GM12878 (cell line): ENCODE measurements around the gene DISP3. TPM values are rescaled to one million over a fixed set of nuclear protein-coding genes. Genes with fewer than 3 reads are reported as not detected.

Experiments
- ATAC-seq: fragments of 200-7000 bp; cut with Tn5 transposase; 3 replicates; pipeline ENCODE4 v1.9.1; 2020; ENCODE audit warnings: mild to moderate bottlenecking, moderate library complexity
- BruUV-seq: library from RNA; stranded (reverse); fragments of 400-500 nt; replicated peaks from 2 replicates; lab custom pipeline; 2021; lab: Mats Ljungman, UMichigan
- CTCF ChIA-PET: fragments of 300-600 bp; sonication (Branson Sonifier 250); formaldehyde crosslinking; extraction: SDS; loops from one replicate; lab custom pipeline; 2021; ENCODE audit warnings: inconsistent platforms; lab: Yijun Ruan, JAX
- POLR2A ChIA-PET: fragments of 350-600 bp; formaldehyde crosslinking; extraction: SDS; loops from one replicate; lab custom pipeline; 2021; ENCODE audit warnings: inconsistent platforms; lab: Charles Lee
- RAD21 ChIA-PET: fragments of 300-600 bp; sonication (Branson Sonifier 250); formaldehyde crosslinking; loops from one replicate; lab custom pipeline; 2023; ENCODE audit warnings: antibody characterized with exemption; ENCODE audit not compliant: unreplicated experiment; lab: Charles Lee
- SMC1A ChIA-PET: fragments of 300-600 bp; sonication (Branson Sonifier 250); formaldehyde crosslinking; loops from one replicate; lab custom pipeline; 2023; ENCODE audit not compliant: unreplicated experiment, uncharacterized antibody; lab: Charles Lee
- DNase-seq: peaks from one replicate; pipeline ENCODE4 v3.0.0-alpha.2; 2011; ENCODE audit warnings: low read depth, low spot score
- FAIRE-seq: peaks from 3 replicates; lab custom pipeline; 2011; peaks lifted over from hg19 to GRCh38; lab: Jason Lieb, UNC
- H2AFZ ChIP-seq: 2 replicates; pipeline ENCODE4 v1.6.0; 2011; ENCODE audit warnings: low read depth, low read length, control low read depth; ENCODE audit not compliant: control insufficient read depth
- H3K27ac ChIP-seq: 2 replicates; pipeline ENCODE4 v1.5.1; 2011; ENCODE audit warnings: control low read depth; ENCODE audit not compliant: control insufficient read depth, insufficient read depth
- H3K27me3 ChIP-seq, 2 experiments: replicated peaks in 1 of 2; 2 replicates each; pipeline versions ENCODE4 v1.6.0 to v1.6.1; 2011; ENCODE audit warnings: low read length in 1 of 2; ENCODE audit not compliant: control insufficient read depth in 2 of 2, insufficient read depth in 2 of 2
- H3K36me3 ChIP-seq, 2 experiments: 2 replicates each; pipeline ENCODE4 v1.5.1; 2011; ENCODE audit warnings: low read length in 1 of 2; ENCODE audit not compliant: control insufficient read depth in 2 of 2, insufficient read depth in 2 of 2
- H3K4me1 ChIP-seq: 2 replicates; pipeline ENCODE4 v1.6.1; 2011; ENCODE audit warnings: mild to moderate bottlenecking, low read length, moderate library complexity, mixed read lengths; ENCODE audit not compliant: control insufficient read depth, insufficient read depth
- H3K4me2 ChIP-seq: 2 replicates; pipeline ENCODE4 v1.6.0; 2011; ENCODE audit warnings: control low read depth; ENCODE audit not compliant: control insufficient read depth, insufficient read depth
- H3K4me3 ChIP-seq: fragments of 200-600 bp; sonication (generic); 2 replicates; pipeline ENCODE4 v1.5.1; 2016
- H3K79me2 ChIP-seq: 2 replicates; pipeline ENCODE4 v1.6.0; 2011; ENCODE audit warnings: low read length; ENCODE audit not compliant: control insufficient read depth, insufficient read depth
- H3K9ac ChIP-seq: 2 replicates; pipeline ENCODE4 v1.8.0; 2011; ENCODE audit warnings: low read length, control low read depth, mixed read lengths; ENCODE audit not compliant: control insufficient read depth, insufficient read depth
- H3K9me3 ChIP-seq: replicated peaks from 3 replicates; pipeline ENCODE4 v1.5.1; 2011; ENCODE audit warnings: mild to moderate bottlenecking, low read length; ENCODE audit not compliant: control insufficient read depth, insufficient read depth
- H4K20me1 ChIP-seq: 2 replicates; pipeline ENCODE4 v1.6.0; 2011; ENCODE audit not compliant: control insufficient read depth, insufficient read depth
- ASH2L ChIP-seq: fragments of 300-600, 200-600 bp; sonication (generic); IDR thresholded peaks from 2 replicates; pipeline ENCODE4 v1.6.1; 2017; ENCODE audit warnings: low read depth, mild to moderate bottlenecking, borderline replicate concordance
- ATF7 ChIP-seq: fragments of 450-650 bp; IDR thresholded peaks from 2 replicates; pipeline ENCODE4 v1.6.1; 2016; ENCODE audit warnings: low read depth, mild to moderate bottlenecking
- CBX3 ChIP-seq: fragments of 200-600 bp; sonication (generic); IDR thresholded peaks from 2 replicates; pipeline ENCODE4 v1.6.1; 2016; ENCODE audit warnings: low read depth, borderline replicate concordance
- CREM ChIP-seq: IDR thresholded peaks from 2 replicates; pipeline ENCODE4 v1.6.1; 2014; ENCODE audit warnings: antibody characterized with exemption, low read depth
- ETV6 ChIP-seq, 2 experiments: fragments of 450-650 bp in 1 of 2; IDR thresholded peaks in 1 of 2; conservative IDR thresholded peaks in 1 of 2; 2 replicates each; pipeline ENCODE4 v1.6.1; 2014; ENCODE audit warnings: antibody characterized with exemption in 1 of 2, borderline replicate concordance in 1 of 2, low read depth in 1 of 2, mild to moderate bottlenecking in 1 of 2, moderate library complexity in 1 of 2
- FOXK2 ChIP-seq: fragments of 450-650 bp; IDR thresholded peaks from 2 replicates; pipeline ENCODE4 v1.6.1; 2017; ENCODE audit warnings: mild to moderate bottlenecking, moderate library complexity
- IRF3 ChIP-seq: fragments of 450-650 bp; IDR thresholded peaks from 2 replicates; pipeline ENCODE4 v1.6.1; 2014; ENCODE audit warnings: mild to moderate bottlenecking
- IRF5 ChIP-seq: fragments of 450-650 bp; IDR thresholded peaks from 2 replicates; pipeline ENCODE4 v1.6.1; 2017; ENCODE audit warnings: borderline replicate concordance
- JUNB ChIP-seq: IDR thresholded peaks from 2 replicates; pipeline ENCODE4 v1.6.1; 2016; ENCODE audit warnings: antibody characterized with exemption, mild to moderate bottlenecking
- KDM1A ChIP-seq: fragments of 200-600 bp; sonication (generic); IDR thresholded peaks from 2 replicates; pipeline ENCODE4 v1.6.1; 2016; ENCODE audit warnings: borderline replicate concordance
- MYC ChIP-seq: IDR thresholded peaks from 2 replicates; pipeline ENCODE4 v1.6.1; 2011; ENCODE audit warnings: mild to moderate bottlenecking, low read length, moderate library complexity, inconsistent platforms; ENCODE audit not compliant: insufficient read depth, insufficient replicate concordance, insufficient read length, severe bottlenecking
- NFYA ChIP-seq: IDR thresholded peaks from 2 replicates; pipeline ENCODE4 v1.6.1; 2011; ENCODE audit warnings: low read depth, mild to moderate bottlenecking, low read length, improper control_type of control experiment, borderline replicate concordance
- NR2C2 ChIP-seq: IDR thresholded peaks from 2 replicates; pipeline ENCODE4 v1.6.1; 2011; ENCODE audit warnings: borderline replicate concordance, low read depth; ENCODE audit not compliant: control insufficient read depth, insufficient read length
- PRDM15 ChIP-seq: fragments of 450-650 bp; formaldehyde crosslinking; IDR thresholded peaks from 2 replicates; pipeline ENCODE4 v1.4.0; 2020; ENCODE audit warnings: mild to moderate bottlenecking, moderate library complexity
- RCOR1 ChIP-seq: conservative IDR thresholded peaks from 2 replicates; pipeline ENCODE4 v1.6.1; 2012; ENCODE audit warnings: low read depth, low read length, improper control_type of control experiment
- SMAD1 ChIP-seq: fragments of 450-650 bp; IDR thresholded peaks from 2 replicates; pipeline ENCODE4 v1.6.1; 2018; ENCODE audit warnings: mild to moderate bottlenecking, low read depth; ENCODE audit not compliant: partially characterized antibody
- SMARCA5 ChIP-seq: fragments of 450-650 bp; IDR thresholded peaks from 2 replicates; pipeline ENCODE4 v1.6.1; 2017; ENCODE audit warnings: mild to moderate bottlenecking
- SREBF1 ChIP-seq: IDR thresholded peaks from 2 replicates; pipeline ENCODE4 v1.6.1; 2012; ENCODE audit warnings: mild to moderate bottlenecking, low read length
- SUPT20H ChIP-seq: IDR thresholded peaks from 2 replicates; pipeline ENCODE4 v1.6.1; 2011; ENCODE audit warnings: low read depth, mild to moderate bottlenecking, low read length, moderate library complexity, borderline replicate concordance; ENCODE audit not compliant: control insufficient read depth
- ZZZ3 ChIP-seq: IDR thresholded peaks from 2 replicates; pipeline ENCODE4 v1.6.1; 2011; ENCODE audit warnings: low read depth; ENCODE audit not compliant: control insufficient read depth, insufficient read length
- WGBS: methylation state at CpG from one replicate; pipeline ENCODE4 v1.1.6; 2016; ENCODE audit warnings: low lambda C conversion rate; ENCODE audit not compliant: insufficient replicate concordance, insufficient coverage; ENCODE audit errors: missing lambda C conversion rate; 5-methylcytosine and 5-hydroxymethylcytosine counted together
- in situ Hi-C: fragments of 300-500 bp; cut with MboI; formaldehyde crosslinking; loops from 9 replicates; pipeline ENCODE4 v1.14.3; 2018; ENCODE audit warnings: mixed read lengths
- intact Hi-C: fragments of 100-400 bp; cut with micrococcal nuclease; formaldehyde crosslinking; loops from one replicate; pipeline ENCODE4 v1.14.2; 2022; ENCODE audit not compliant: unreplicated experiment
- polyA plus RNA-seq, 11 experiments: library from polyadenylated mRNA; depleted of rRNA in 4 of 11; unstranded in 6 of 11; stranded (reverse) in 5 of 11; fragments of >200 nt; fragmentation: Nextera tagmentation in 4 of 11; fragmentation: Illumina TruSeq in 1 of 11; extraction: Ambion mirVana in 4 of 11; extraction: Trizol in 1 of 11; gene quantifications; 1 replicate in 1 of 11; 2 replicates in 10 of 11; pipeline versions ENCODE4 v1.2.1 to v1.2.3, GENCODE V29; 2011 to 2016; ENCODE audit warnings: inconsistent platforms in 2 of 11, missing spikeins in 2 of 11, low read depth in 1 of 11
- total RNA-seq, 4 experiments: library from RNA; depleted of rRNA in 3 of 4; stranded (reverse); fragments of >200 nt in 3 of 4; fragmentation: Illumina TruSeq in 1 of 4; extraction: Trizol in 1 of 4; gene quantifications; 2 replicates each; pipeline versions ENCODE4 v1.2.1 to v1.2.3, GENCODE V29; 2013 to 2021

DISP3 gene
- total and polyA plus RNA-seq, 10 of the 15 experiments (the other 5 are each of a cell fraction or from before 2014, with no cell fraction given): under 0.01 to 0.18 (median 0.09) TPM; not detected in 2

GRCh38 chr1:11450310-11450709 is 28.6 kb upstream of the DISP3 start:
- Histone ChIP-seq H3K27me3 (peaks cover 0 to 2% of the 10 kb centered on the region in 2 experiments; a peak in 2 of 4 replicates), H4K20me1 (no peaks in the 10 kb centered on the region), H2AFZ (no peak overlapping the region), H3K36me3 (no peaks in the 10 kb centered on the region), H3K4me3 (no peak overlapping the region), H3K4me2 (no peak overlapping the region), H3K27ac (no peak overlapping the region), H3K9me3 (no peaks in the 10 kb centered on the region), H3K4me1 (no peaks in the 10 kb centered on the region), H3K9ac (no peak overlapping the region), H3K79me2 (no peaks in the 10 kb centered on the region)
- FAIRE-seq (no peak), DNase-seq (no peak), ATAC-seq (no peak)
- whole genome bisulfite sequencing: 22% methylated on average over 5 of the region's 5 CpGs
- BruUV-seq: no TSS peak
- ChIA-PET RAD21 (no interaction called here), CTCF (no interaction called here), SMC1A (no interaction called here), POLR2A (no interaction called here)
- in situ Hi-C loops: no loop called here
- intact Hi-C loops: no loop called here
- TF ChIP-seq MYC (no peak), SMARCA5 (no peak), ATF7 (no peak), CBX3 (no peak), NR2C2 (no peak), CREM (no peak), IRF5 (no peak), PRDM15 (CRISPR knock-in tag) (no peak), FOXK2 (no peak), ZZZ3 (no peak), ASH2L (no peak), SMAD1 (no peak), RCOR1 (no peak), KDM1A (no peak), NFYA (no peak), JUNB (no peak), SREBF1 (no peak), ETV6 (conservative IDR thresholded peaks at IDR 0.05 in 1 of 2, IDR thresholded peaks at IDR 0.05 in 1 of 2; ENCODE audit: borderline replicate concordance in 1 of 2, low read depth in 1 of 2) (no peak), IRF3 (no peak), SUPT20H (no peak)
- TF ChIP-seq, all 136 proteins: peak for 0
